Measurements from ENCODE around the gene SSPN. TPM values are rescaled to one million over a fixed set of nuclear protein-coding genes. Genes with fewer than 3 reads are reported as not detected.

Gene SSPN
- total RNA-seq, 1 donor from 2014 or later, result 0.84 TPM

DNA sequence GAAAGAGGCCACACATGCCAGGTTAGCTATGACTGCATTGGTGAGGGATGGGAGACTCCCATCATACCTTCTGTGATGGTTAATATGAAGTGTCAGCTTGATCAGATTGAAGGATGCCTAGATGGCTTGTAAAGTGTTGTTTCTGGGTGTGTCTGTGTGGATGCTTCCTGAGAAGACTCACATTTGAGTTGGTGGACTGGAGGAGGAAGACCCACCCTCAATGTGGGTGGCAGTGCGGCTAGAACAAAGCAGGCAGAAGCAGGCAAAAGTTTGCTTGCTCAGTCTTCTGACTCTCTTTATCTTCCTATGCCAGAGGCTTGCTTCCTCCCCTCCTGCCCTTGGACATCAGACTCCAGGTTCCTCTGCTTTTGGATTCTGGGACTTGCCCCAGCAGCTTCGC, 88.2 kb downstream of the SSPN start:
- TF ChIP-seq EZH2 (IDR thresholded peaks at IDR 0.05) (no peak), EZH2phosphoT487 (IDR thresholded peaks at IDR 0.05) (no peak), CTCF (IDR thresholded peaks at IDR 0.05) (no peak)
- Mint-ChIP-seq H3K27ac (no peak overlapping the region), H3K4me3 (no peak overlapping the region), H3K27me3 (ENCODE audit: insufficient read depth, low read depth) (peaks cover 3% of the 10 kb centered on the region), H3K9me3 (no peaks in the 10 kb centered on the region), H3K4me1 (no peaks in the 10 kb centered on the region), H3K36me3 (no peaks in the 10 kb centered on the region)
- H3K4me2 ChIP-seq, result no peak overlapping the region
- DNase-seq (ENCODE audit: low spot score), result no peak
- H4K20me1 ChIP-seq (ENCODE audit: low read depth), result no peaks in the 10 kb centered on the region
- H3K79me2 ChIP-seq (ENCODE audit: low read depth), result no peaks in the 10 kb centered on the region
- no peaks in the 10 kb centered on the region for H3F3A ChIP-seq (ENCODE audit: low read depth)
- H3K4me3 ChIP-seq, result no peak overlapping the region
- H3K9ac ChIP-seq, result no peak overlapping the region
- H3K9me3 ChIP-seq (ENCODE audit: low read depth), result no peaks in the 10 kb centered on the region
- no peaks in the 10 kb centered on the region for H3K36me3 ChIP-seq
- H3K27ac ChIP-seq, result no peak overlapping the region
- H3K4me1 ChIP-seq, result no peaks in the 10 kb centered on the region
- H3K27me3 ChIP-seq, result no peaks in the 10 kb centered on the region
- no peak overlapping the region for H2AFZ ChIP-seq (replicated peaks)

DNA sequence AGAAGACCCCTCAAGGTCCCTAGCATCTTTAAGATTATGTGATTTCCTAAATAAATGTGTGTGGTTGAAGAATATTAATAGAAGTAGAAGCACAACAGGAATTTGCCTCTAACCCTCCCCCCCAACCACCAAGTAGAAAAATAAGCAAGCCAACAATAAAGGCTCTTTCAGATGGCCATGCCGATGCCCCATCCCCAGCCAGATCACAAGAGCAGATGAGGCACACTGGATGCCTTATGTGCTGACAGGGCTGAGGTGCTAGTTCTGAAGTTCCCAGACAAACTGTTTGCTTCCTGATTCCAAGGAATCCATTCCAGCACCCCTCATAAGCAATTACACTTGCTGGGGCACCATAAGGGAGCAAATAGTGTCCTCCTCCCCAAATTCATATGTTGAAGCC, 90.0 kb downstream of the SSPN start:
- Histone ChIP-seq H3K4me3 (no peak overlapping the region), H4K20me1 (ENCODE audit: low read depth) (no peaks in the 10 kb centered on the region), H3K4me1 (no peaks in the 10 kb centered on the region), H3K79me2 (ENCODE audit: low read depth) (no peaks in the 10 kb centered on the region), H3F3A (ENCODE audit: low read depth) (no peaks in the 10 kb centered on the region), H3K27me3 (no peaks in the 10 kb centered on the region), H3K27ac (no peak overlapping the region), H2AFZ (replicated peaks) (no peak overlapping the region), H3K4me2 (no peak overlapping the region), H3K9me3 (ENCODE audit: low read depth) (no peaks in the 10 kb centered on the region), H3K9ac (no peak overlapping the region), H3K36me3 (no peaks in the 10 kb centered on the region)
- TF ChIP-seq CTCF (IDR thresholded peaks at IDR 0.05) (no peak), EZH2 (IDR thresholded peaks at IDR 0.05) (no peak), EZH2phosphoT487 (IDR thresholded peaks at IDR 0.05) (no peak)
- DNase-seq (ENCODE audit: low spot score), result no peak
- Mint-ChIP-seq H3K36me3 (no peaks in the 10 kb centered on the region), H3K4me1 (no peaks in the 10 kb centered on the region), H3K4me3 (no peak overlapping the region), H3K27me3 (ENCODE audit: insufficient read depth, low read depth) (peaks cover 4% of the 10 kb centered on the region), H3K9me3 (no peaks in the 10 kb centered on the region), H3K27ac (no peak overlapping the region)

DNA sequence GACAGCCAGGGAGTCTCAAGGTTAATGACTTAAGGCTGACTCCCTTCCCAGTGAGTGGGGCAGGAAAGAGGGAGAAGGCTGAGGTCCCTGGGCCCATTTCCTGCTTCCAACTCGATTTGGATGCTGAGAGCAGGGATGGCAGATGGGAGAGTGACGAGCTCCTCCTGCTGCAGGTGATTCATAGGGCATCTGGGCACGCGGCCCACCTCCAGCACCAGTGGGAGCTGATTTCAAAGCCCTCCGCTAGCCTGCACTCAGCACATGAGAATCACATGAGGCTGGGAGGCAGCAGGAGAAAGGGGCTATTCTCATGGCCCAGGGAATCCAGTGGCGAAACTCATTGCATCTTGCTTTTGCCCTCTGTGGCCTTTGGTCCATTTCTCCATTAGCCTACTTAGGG, 90.8 kb downstream of the SSPN start:
- Histone ChIP-seq H3K79me2 (ENCODE audit: low read depth) (no peaks in the 10 kb centered on the region), H3K4me3 (no peak overlapping the region), H3K9ac (no peak overlapping the region), H3K27ac (no peak overlapping the region), H3F3A (ENCODE audit: low read depth) (no peaks in the 10 kb centered on the region), H2AFZ (replicated peaks) (no peak overlapping the region), H3K4me1 (no peaks in the 10 kb centered on the region), H4K20me1 (ENCODE audit: low read depth) (no peaks in the 10 kb centered on the region), H3K36me3 (no peaks in the 10 kb centered on the region), H3K27me3 (no peaks in the 10 kb centered on the region), H3K4me2 (no peak overlapping the region), H3K9me3 (ENCODE audit: low read depth) (no peaks in the 10 kb centered on the region)
- Mint-ChIP-seq H3K4me3 (no peak overlapping the region), H3K27me3 (ENCODE audit: insufficient read depth, low read depth) (peaks cover 4% of the 10 kb centered on the region), H3K36me3 (no peaks in the 10 kb centered on the region), H3K9me3 (no peaks in the 10 kb centered on the region), H3K4me1 (peaks cover 7% of the 10 kb centered on the region), H3K27ac (no peak overlapping the region)
- no peak for TF ChIP-seq EZH2 (IDR thresholded peaks at IDR 0.05)
- TF ChIP-seq CTCF (IDR thresholded peaks at IDR 0.05), result no peak
- TF ChIP-seq EZH2phosphoT487 (IDR thresholded peaks at IDR 0.05), result no peak
- DNase-seq (ENCODE audit: low spot score), result no peak
